ENCODE results near the gene TMEM121.

Gene TMEM121

DNA sequence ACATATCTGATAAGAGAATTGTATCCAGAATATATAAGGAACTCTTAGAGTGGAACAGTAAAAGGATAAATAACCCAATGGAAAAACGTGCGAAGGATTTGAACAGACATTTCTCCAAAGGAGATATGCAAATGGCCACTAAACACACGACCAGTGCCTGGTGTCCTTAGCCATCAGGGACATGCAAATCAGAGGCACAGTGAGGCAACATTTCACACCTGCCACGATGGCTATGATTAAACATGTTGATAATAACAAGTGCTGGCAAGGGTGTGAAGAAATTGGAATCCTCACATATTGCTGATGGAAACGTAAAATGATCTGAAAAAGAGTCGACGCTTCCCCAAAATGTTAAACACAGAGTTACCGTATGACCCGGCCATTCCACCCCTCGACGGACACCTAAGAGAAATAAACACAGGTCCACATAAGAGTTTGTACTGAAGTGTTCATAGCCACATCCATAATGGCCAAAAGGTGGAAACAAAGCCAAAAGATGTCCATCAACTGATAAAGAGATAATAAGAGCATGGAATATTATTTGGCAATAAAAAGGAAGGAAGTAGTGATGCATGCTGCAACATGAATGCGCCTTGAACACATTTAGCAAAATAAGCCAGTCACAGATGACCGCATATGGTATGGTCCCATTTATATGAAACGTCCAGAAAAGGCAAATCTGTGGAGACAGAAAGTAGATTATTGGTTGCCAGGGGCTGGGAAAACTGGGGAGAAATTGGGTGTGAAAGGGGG lies 6.3 kb upstream of the TMEM121 start:
- Histone ChIP-seq H2AFZ (ENCODE audit: low read depth, low read length) (no peak overlapping the region), H3K4me3 (ENCODE audit: low read length) (no peak overlapping the region), H3K4me1 (ENCODE audit: low read length) (peaks cover 5% of the 10 kb centered on the region), H3K27me3 (ENCODE audit: low read depth, low read length) (peaks cover 27% of the 10 kb centered on the region), H3K27ac (ENCODE audit: low read length) (no peak overlapping the region), H3K36me3 (replicated peaks; ENCODE audit: low read depth, low read length) (no peaks in the 10 kb centered on the region), H3K79me2 (ENCODE audit: low read length) (no peaks in the 10 kb centered on the region), H4K20me1 (ENCODE audit: insufficient read depth, low read length) (no peaks in the 10 kb centered on the region), H3K9ac (ENCODE audit: low read length) (no peak overlapping the region), H3K9me3 (ENCODE audit: insufficient read depth, low read length) (no peaks in the 10 kb centered on the region), H3K4me2 (ENCODE audit: low read length) (no peak overlapping the region)
- TF ChIP-seq CTCF (IDR thresholded peaks at IDR 0.05; ENCODE audit: low read depth, low read length): no peak

- no peaks in the 10 kb centered on the region for H3K4me1 ChIP-seq (ENCODE audit: low read length)
- peaks cover 17% of the 10 kb centered on the region for H3K27me3 ChIP-seq (ENCODE audit: low read depth, low read length)
- H3K4me2 ChIP-seq (ENCODE audit: low read length): no peak overlapping the region
- no peaks in the 10 kb centered on the region for H3K79me2 ChIP-seq (ENCODE audit: low read length)
- H3K9me3 ChIP-seq (ENCODE audit: insufficient read depth, low read length): no peaks in the 10 kb centered on the region
- no peak overlapping the region for H3K27ac ChIP-seq (ENCODE audit: low read length)
- H4K20me1 ChIP-seq (ENCODE audit: insufficient read depth, low read length): no peaks in the 10 kb centered on the region
- H3K4me3 ChIP-seq (ENCODE audit: low read length): no peak overlapping the region
- TF ChIP-seq EZH2phosphoT487 (IDR thresholded peaks at IDR 0.05; ENCODE audit: low read depth) (no peak), CTCF (IDR thresholded peaks at IDR 0.05; ENCODE audit: low read depth, low read length) (no peak)
- no peak overlapping the region for H3K9ac ChIP-seq (ENCODE audit: low read length)
- H3K36me3 ChIP-seq (replicated peaks; ENCODE audit: low read depth, low read length): no peaks in the 10 kb centered on the region
- H2AFZ ChIP-seq (ENCODE audit: low read depth, low read length): no peak overlapping the region
Measured at GRCh38 chr14:105525326-105525725, 1.1 kb upstream of the TMEM121 start.

DNA sequence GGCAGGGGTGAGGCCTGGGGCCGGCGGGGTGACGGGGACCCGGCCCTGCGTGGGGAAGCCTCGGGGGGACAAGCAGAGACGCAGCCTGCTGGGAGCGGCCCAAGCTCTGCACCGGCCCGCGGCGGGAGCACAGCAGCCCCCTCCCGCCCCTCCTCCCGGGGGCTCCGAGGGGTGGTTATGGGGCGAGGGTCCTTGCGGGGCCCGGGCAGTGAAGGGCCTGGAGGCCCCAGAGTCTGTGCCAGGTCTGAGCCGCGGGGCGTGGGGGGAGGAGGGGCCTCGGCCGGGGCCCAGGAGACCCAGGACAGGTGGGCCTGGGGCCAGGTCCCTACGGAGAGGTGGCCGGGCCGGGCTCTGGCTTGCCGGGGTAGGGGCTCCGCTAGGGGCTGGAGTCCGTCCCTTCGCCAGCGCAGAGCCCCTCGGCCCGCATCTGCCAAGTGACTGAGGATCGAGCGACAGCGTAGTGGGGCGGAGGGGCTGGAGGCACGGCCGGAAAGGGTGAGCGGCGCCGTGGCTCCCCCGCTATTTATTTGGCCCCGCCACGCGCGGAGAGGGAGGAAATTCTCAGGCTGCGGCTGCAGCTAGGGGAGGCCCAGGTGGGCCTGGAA lies 495 bp downstream of the TMEM121 start:
- Histone ChIP-seq H3K9ac (ENCODE audit: low read length) (no peak overlapping the region), H3K27ac (ENCODE audit: low read length) (no peak overlapping the region), H3K4me1 (ENCODE audit: low read length) (no peaks in the 10 kb centered on the region), H3K4me3 (ENCODE audit: low read length) (no peak overlapping the region), H3K79me2 (ENCODE audit: low read length) (no peaks in the 10 kb centered on the region), H2AFZ (ENCODE audit: low read depth, low read length) (no peak overlapping the region), H3K9me3 (ENCODE audit: insufficient read depth, low read length) (no peaks in the 10 kb centered on the region), H4K20me1 (ENCODE audit: insufficient read depth, low read length) (no peaks in the 10 kb centered on the region), H3K36me3 (replicated peaks; ENCODE audit: low read depth, low read length) (no peaks in the 10 kb centered on the region), H3K27me3 (ENCODE audit: low read depth, low read length) (peaks cover 17% of the 10 kb centered on the region), H3K4me2 (ENCODE audit: low read length) (no peak overlapping the region)
- TF ChIP-seq CTCF (IDR thresholded peaks at IDR 0.05; ENCODE audit: low read depth, low read length) (no peak), EZH2phosphoT487 (IDR thresholded peaks at IDR 0.05; ENCODE audit: low read depth) (no peak)

DNA sequence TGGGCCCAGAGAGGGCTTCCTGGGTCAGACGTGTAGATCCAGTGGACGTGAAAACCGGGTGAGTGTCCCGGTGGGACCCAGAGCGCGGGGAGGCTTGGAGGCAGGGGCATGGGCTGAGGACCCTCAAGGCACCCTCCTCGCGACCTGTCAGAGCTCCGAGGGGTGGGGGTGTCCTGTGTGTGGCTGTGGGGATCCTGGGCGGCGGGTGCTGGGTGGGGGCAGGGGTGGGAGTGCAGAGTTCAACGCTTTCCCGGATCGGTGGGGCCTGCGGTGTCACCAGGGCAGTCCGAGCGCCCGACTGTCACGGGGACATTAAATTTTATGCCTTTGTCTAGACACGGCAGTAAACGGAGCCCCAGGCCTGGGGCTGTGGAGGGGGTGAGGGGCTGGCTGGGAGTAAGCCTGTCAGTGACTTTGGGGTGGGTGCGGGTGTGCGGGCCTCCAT lies 1.0 kb downstream of the TMEM121 start:
- no peak overlapping the region for H3K4me2 ChIP-seq (ENCODE audit: low read length)
- no peaks in the 10 kb centered on the region for H3K36me3 ChIP-seq (replicated peaks; ENCODE audit: low read depth, low read length)
- H2AFZ ChIP-seq (ENCODE audit: low read depth, low read length): no peak overlapping the region
- no peaks in the 10 kb centered on the region for H3K4me1 ChIP-seq (ENCODE audit: low read length)
- no peak overlapping the region for H3K27ac ChIP-seq (ENCODE audit: low read length)
- peaks cover 17% of the 10 kb centered on the region for H3K27me3 ChIP-seq (ENCODE audit: low read depth, low read length)
- H3K4me3 ChIP-seq (ENCODE audit: low read length): no peak overlapping the region
- no peaks in the 10 kb centered on the region for H3K79me2 ChIP-seq (ENCODE audit: low read length)
- H3K9me3 ChIP-seq (ENCODE audit: insufficient read depth, low read length): no peaks in the 10 kb centered on the region
- no peak for TF ChIP-seq CTCF (IDR thresholded peaks at IDR 0.05; ENCODE audit: low read depth, low read length)
- no peak for TF ChIP-seq EZH2phosphoT487 (IDR thresholded peaks at IDR 0.05; ENCODE audit: low read depth)
- H3K9ac ChIP-seq (ENCODE audit: low read length): no peak overlapping the region
- H4K20me1 ChIP-seq (ENCODE audit: insufficient read depth, low read length): no peaks in the 10 kb centered on the region

Data from OCI-LY3 (cell line).